CD4-positive, alpha-beta T cell (primary cell): ENCODE results near the gene PRPF8. TPM values are rescaled to one million over a fixed set of nuclear protein-coding genes. Genes with fewer than 3 reads are reported as not detected.

Source experiments
- ATAC-seq: fragments of 200-7000 bp; cut with Tn5 transposase; one replicate; pipeline ENCODE4 v1.10.0; 2022; ENCODE audit warnings: mild to moderate bottlenecking; ENCODE audit not compliant: poor library complexity
- CTCF ChIA-PET: fragments of 350-600 bp; sonication (Branson Sonifier 250); formaldehyde crosslinking; loops from one replicate; lab custom pipeline; 2021; ENCODE audit warnings: antibody characterized with exemption, inconsistent platforms; lab: Charles Lee
- POLR2A ChIA-PET: fragments of 350-600 bp; sonication (Branson Sonifier 250); formaldehyde crosslinking; loops from one replicate; lab custom pipeline; 2021; ENCODE audit warnings: antibody characterized with exemption, inconsistent platforms; lab: Charles Lee
- DNase-seq, 14 experiments: peaks; one replicate each; pipeline ENCODE4 v3.0.0-alpha.2; 2013 to 2020; ENCODE audit warnings: mixed read lengths in 2 of 14
- H3K27ac ChIP-seq, 2 donors: one replicate each; pipeline versions ENCODE4 v1.5.1 to v1.7.0; 2013; ENCODE audit warnings: low read length in 2 of 2, low read depth in 1 of 2, mild to moderate bottlenecking in 1 of 2
- H3K27me3 ChIP-seq, 2 experiments: 1 replicate in 1 of 2; 2 replicates in 1 of 2; pipeline versions ENCODE4 v1.6.1 to v1.7.0; 2013; ENCODE audit warnings: low read length in 2 of 2, control low read depth in 1 of 2, mild to moderate bottlenecking in 1 of 2, moderate library complexity in 1 of 2; ENCODE audit not compliant: insufficient read depth in 2 of 2, control insufficient read depth in 1 of 2
- H3K36me3 ChIP-seq: one replicate; pipeline ENCODE4 v1.6.1; 2013; ENCODE audit warnings: low read length, control low read depth; ENCODE audit not compliant: insufficient read depth
- H3K4me1 ChIP-seq: one replicate; pipeline ENCODE4 v1.6.1; 2013; ENCODE audit warnings: low read length, control low read depth; ENCODE audit not compliant: insufficient read depth
- H3K4me3 ChIP-seq: one replicate; pipeline ENCODE4 v1.5.1; 2013; ENCODE audit warnings: mild to moderate bottlenecking, low read length, moderate library complexity
- H3K9me3 ChIP-seq, 2 experiments: 1 replicate in 1 of 2; 2 replicates in 1 of 2; pipeline versions ENCODE4 v1.6.1 to v1.7.0; 2013; ENCODE audit warnings: low read length in 2 of 2, mild to moderate bottlenecking in 2 of 2, control low read depth in 1 of 2, moderate library complexity in 1 of 2; ENCODE audit not compliant: control insufficient read depth in 1 of 2, insufficient read depth in 1 of 2
- H3K27ac Mint-ChIP-seq: one replicate; pipeline ENCODE4 v1.8.0; 2020; ENCODE audit warnings: mixed read lengths
- H3K27me3 Mint-ChIP-seq: one replicate; pipeline ENCODE4 v1.8.0; 2021; ENCODE audit warnings: mixed read lengths
- H3K36me3 Mint-ChIP-seq: one replicate; pipeline ENCODE4 v1.8.0; 2021; ENCODE audit warnings: low read depth, mixed read lengths
- H3K4me1 Mint-ChIP-seq: one replicate; pipeline ENCODE4 v1.8.0; 2021; ENCODE audit warnings: low read depth, mixed read lengths
- H3K4me3 Mint-ChIP-seq: one replicate; pipeline ENCODE4 v1.8.0; 2020; ENCODE audit warnings: mild to moderate bottlenecking, mixed read lengths
- H3K9me3 Mint-ChIP-seq: one replicate; pipeline ENCODE4 v1.8.0; 2020; ENCODE audit warnings: mixed read lengths
- intact Hi-C, 2 experiments: fragments of 100-400 bp; cut with DNase I in 1 of 2; cut with micrococcal nuclease in 1 of 2; formaldehyde crosslinking; loops; one replicate each; pipeline versions ENCODE4 v1.15.1 to v1.9.0; 2023 to 2025; cut with DNase I, micrococcal nuclease
- total RNA-seq, 174 experiments: library from RNA in 2 of 174; stranded (reverse) in 2 of 174; gene quantifications; one replicate each; pipeline ENCODE4 v1.2.3 and lab custom pipeline; 2021 to 2026
- TF ChIP-seq, protein P1 (sequence below): fragments of 200-600 bp; IDR thresholded peaks from one replicate; pipeline ENCODE4 v1.8.0; 2022; ENCODE audit warnings: antibody characterized with exemption, mild to moderate bottlenecking

Gene PRPF8
- total RNA-seq, 2 experiments from 2014 or later, result 550 to 572 TPM

DNA sequence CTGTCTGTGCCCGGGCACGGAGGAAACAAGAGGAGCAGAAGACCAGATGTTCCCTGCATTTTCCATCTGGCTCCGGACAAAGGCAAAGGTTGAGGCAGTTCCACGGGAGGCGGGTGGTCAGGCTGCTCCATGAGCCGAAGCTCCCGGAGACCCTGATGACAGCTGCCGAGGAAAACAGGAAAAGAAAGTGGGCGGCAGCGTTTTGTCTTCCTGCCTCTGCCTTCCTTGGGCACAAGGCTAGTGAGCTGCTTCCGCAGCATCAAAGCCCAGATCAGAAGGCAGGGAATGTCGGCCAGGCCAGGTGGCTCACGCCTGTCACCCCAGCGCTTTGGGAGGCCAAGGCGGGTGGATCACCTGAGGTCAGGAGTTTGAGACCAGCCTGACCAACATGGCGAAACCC is 72.3 kb downstream of the PRPF8 start:
- POLR2A ChIA-PET, result no interaction called here

DNA sequence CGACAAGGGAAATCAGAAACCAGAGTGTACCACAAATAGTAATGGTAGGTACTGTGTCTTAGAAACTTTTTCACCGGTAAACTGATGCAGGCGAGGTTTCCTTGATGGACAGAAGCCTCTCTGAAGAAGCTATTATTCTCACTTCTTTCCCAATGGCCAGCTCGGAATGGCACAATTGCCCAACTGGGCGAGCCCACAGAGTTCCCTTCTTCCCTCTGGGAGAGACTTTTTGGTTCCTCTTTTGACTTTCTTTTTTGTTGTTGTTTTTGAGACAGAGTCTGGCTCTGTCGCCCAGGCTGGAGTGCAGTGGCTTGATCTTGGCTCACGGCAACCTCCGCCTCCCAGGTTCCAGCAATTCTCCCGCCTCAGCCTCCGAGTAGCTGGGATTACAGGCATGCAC is 73.0 kb downstream of the PRPF8 start:
- ATAC-seq (no peak), DNase-seq (peak in 2 of 14 experiments; percentile 45 to 49)
- H3K27ac Mint-ChIP-seq, result no peak overlapping the region
- ChIA-PET POLR2A (interaction anchor here (1.0 kb wide), 1 partner anchor 18 kb away, joined by 3 read pairs; no protein-coding TSS in a partner anchor), CTCF (no interaction called here)
- Histone ChIP-seq H3K4me1 (peaks cover 7% of the 10 kb centered on the region), H3K36me3 (no peaks in the 10 kb centered on the region), H3K9me3 (no peaks in the 10 kb centered on the region), H3K27ac (no peak overlapping the region), H3K27me3 (no peaks in the 10 kb centered on the region), H3K4me3 (no peak overlapping the region)
- H3K36me3 Mint-ChIP-seq, result no peaks in the 10 kb centered on the region
- no peaks in the 10 kb centered on the region for H3K27me3 Mint-ChIP-seq
- intact Hi-C loops, result no loop called here
- TF ChIP-seq, protein P1, sequence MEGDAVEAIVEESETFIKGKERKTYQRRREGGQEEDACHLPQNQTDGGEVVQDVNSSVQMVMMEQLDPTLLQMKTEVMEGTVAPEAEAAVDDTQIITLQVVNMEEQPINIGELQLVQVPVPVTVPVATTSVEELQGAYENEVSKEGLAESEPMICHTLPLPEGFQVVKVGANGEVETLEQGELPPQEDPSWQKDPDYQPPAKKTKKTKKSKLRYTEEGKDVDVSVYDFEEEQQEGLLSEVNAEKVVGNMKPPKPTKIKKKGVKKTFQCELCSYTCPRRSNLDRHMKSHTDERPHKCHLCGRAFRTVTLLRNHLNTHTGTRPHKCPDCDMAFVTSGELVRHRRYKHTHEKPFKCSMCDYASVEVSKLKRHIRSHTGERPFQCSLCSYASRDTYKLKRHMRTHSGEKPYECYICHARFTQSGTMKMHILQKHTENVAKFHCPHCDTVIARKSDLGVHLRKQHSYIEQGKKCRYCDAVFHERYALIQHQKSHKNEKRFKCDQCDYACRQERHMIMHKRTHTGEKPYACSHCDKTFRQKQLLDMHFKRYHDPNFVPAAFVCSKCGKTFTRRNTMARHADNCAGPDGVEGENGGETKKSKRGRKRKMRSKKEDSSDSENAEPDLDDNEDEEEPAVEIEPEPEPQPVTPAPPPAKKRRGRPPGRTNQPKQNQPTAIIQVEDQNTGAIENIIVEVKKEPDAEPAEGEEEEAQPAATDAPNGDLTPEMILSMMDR, result no peak
- no peaks in the 10 kb centered on the region for H3K4me1 Mint-ChIP-seq
- no peak overlapping the region for H3K4me3 Mint-ChIP-seq
- H3K9me3 Mint-ChIP-seq, result no peaks in the 10 kb centered on the region

More for the DNA sequence above, 72.3 kb downstream of the PRPF8 start:
- H3K27ac Mint-ChIP-seq, result no peak overlapping the region
- CTCF ChIA-PET, result no interaction called here
- peaks cover 1% of the 10 kb centered on the region for H3K4me1 ChIP-seq
- ATAC-seq (no peak), DNase-seq (no peak)
- no peak overlapping the region for H3K4me3 ChIP-seq
- intact Hi-C loops, result no loop called here
- H3K9me3 Mint-ChIP-seq, result no peaks in the 10 kb centered on the region
- H3K36me3 ChIP-seq, result no peaks in the 10 kb centered on the region
- H3K9me3 ChIP-seq, result no peaks in the 10 kb centered on the region
- no peaks in the 10 kb centered on the region for H3K27me3 ChIP-seq
- H3K4me3 Mint-ChIP-seq, result no peak overlapping the region
- H3K4me1 Mint-ChIP-seq, result no peaks in the 10 kb centered on the region
- TF ChIP-seq, protein P1, result no peak
- no peaks in the 10 kb centered on the region for H3K27me3 Mint-ChIP-seq
- H3K27ac ChIP-seq, result no peak overlapping the region
- no peaks in the 10 kb centered on the region for H3K36me3 Mint-ChIP-seq

DNA sequence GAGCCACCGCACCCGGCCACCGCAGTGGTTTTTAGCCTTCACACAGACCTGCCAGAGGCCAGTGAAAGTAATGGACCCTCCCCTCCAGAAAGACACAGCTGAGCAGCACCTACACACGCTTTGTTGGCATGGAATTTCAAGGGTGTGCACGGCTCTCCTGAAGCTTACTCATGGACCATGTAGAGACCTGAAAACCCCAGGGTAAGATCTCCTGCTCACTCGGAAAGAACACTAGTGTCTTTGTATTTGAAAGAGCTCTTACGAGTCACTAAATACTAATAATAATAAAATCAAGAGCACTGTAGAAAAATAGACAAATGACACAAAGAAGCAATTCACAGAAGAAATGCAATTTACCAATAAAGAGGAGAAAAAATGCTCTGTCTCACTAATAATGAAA is 76.0 kb downstream of the PRPF8 start:
- intact Hi-C loops, result no loop called here
- Mint-ChIP-seq H3K36me3 (no peaks in the 10 kb centered on the region), H3K27me3 (no peaks in the 10 kb centered on the region), H3K4me3 (no peak overlapping the region), H3K4me1 (no peaks in the 10 kb centered on the region), H3K27ac (no peak overlapping the region), H3K9me3 (no peaks in the 10 kb centered on the region)
- Histone ChIP-seq H3K36me3 (no peaks in the 10 kb centered on the region), H3K9me3 (no peaks in the 10 kb centered on the region), H3K4me3 (no peak overlapping the region), H3K27me3 (peaks cover 0 to 4% of the 10 kb centered on the region in 2 experiments), H3K4me1 (peaks cover 9% of the 10 kb centered on the region), H3K27ac (no peak overlapping the region)
- DNase-seq (no peak), ATAC-seq (no peak)
- ChIA-PET POLR2A (no interaction called here), CTCF (no interaction called here)
- TF ChIP-seq, protein P1, result no peak
